Hematopoietic multipotent progenitor cell (in vitro differentiated cells): ENCODE measurements around the gene RSPO3. TPM values are rescaled to one million over a fixed set of nuclear protein-coding genes. Genes with fewer than 3 reads are reported as not detected.

Experiments used
- total RNA-seq: library from RNA; depleted of rRNA; stranded (reverse); fragments of >200 nt; gene quantifications from one replicate; pipeline ENCODE4 v1.2.3, GENCODE V29; 2012

Gene RSPO3
- total RNA-seq, 1 donor, result not detected

Other genes starting within 250 kb of the RSPO3 start
- 11.8 TPM for gene RNF146, start 148.2 kb downstream of the RSPO3 start, total RNA-seq
- 11.6 TPM for gene ECHDC1, start 224.9 kb downstream of the RSPO3 start, total RNA-seq